IMR-90 (cell line): ENCODE measurements around the gene GALR1. TPM values are rescaled to one million over a fixed set of nuclear protein-coding genes. Genes with fewer than 3 reads are reported as not detected.

ENCODE experiments used
- ATAC-seq: fragments of 200-7000 bp; cut with Tn5 transposase; 2 replicates; pipeline ENCODE4 v1.9.1; 2020; ENCODE audit warnings: low read depth, mild to moderate bottlenecking, moderate library complexity
- BruUV-seq: library from RNA; stranded (reverse); fragments of 400-500 nt; replicated peaks from 2 replicates; lab custom pipeline; 2021; lab: Mats Ljungman, UMichigan
- CTCF ChIA-PET: fragments of 300-600 bp; formaldehyde crosslinking; extraction: SDS; loops from one replicate; lab custom pipeline; 2021; ENCODE audit warnings: antibody characterized with exemption; lab: Yijun Ruan, JAX
- POLR2A ChIA-PET: fragments of 300-600 bp; sonication (Branson Sonifier 250); formaldehyde crosslinking; loops from one replicate; lab custom pipeline; 2022; ENCODE audit warnings: antibody characterized with exemption; ENCODE audit not compliant: unreplicated experiment; lab: Charles Lee
- DNase-seq: peaks from one replicate; pipeline ENCODE4 v3.0.0; 2013
- H2AFZ ChIP-seq: replicated peaks from 2 replicates; pipeline ENCODE3; 2013; ENCODE audit warnings: low read length, mild to moderate bottlenecking; ENCODE audit not compliant: poor library complexity
- H2AK5ac ChIP-seq: 2 replicates; pipeline ENCODE4 v1.6.1; 2013; ENCODE audit warnings: low read depth, low read length, inconsistent platforms
- H2AK9ac ChIP-seq: replicated peaks from 2 replicates; pipeline ENCODE3; 2013; ENCODE audit warnings: mild to moderate bottlenecking, low read depth, low read length, moderate library complexity; ENCODE audit not compliant: poor library complexity
- H2BK120ac ChIP-seq: 2 replicates; pipeline ENCODE4 v1.6.1; 2013; ENCODE audit warnings: low read depth, low read length, inconsistent platforms
- H2BK15ac ChIP-seq: 3 replicates; pipeline ENCODE4 v1.6.1; 2013; ENCODE audit warnings: low read depth, low read length, inconsistent platforms
- H2BK20ac ChIP-seq: 2 replicates; pipeline ENCODE4 v1.6.1; 2013; ENCODE audit warnings: low read depth, mild to moderate bottlenecking, inconsistent platforms, low read length, moderate library complexity
- H2BK5ac ChIP-seq: 2 replicates; pipeline ENCODE4 v1.6.1; 2013; ENCODE audit warnings: mild to moderate bottlenecking, low read depth, low read length, inconsistent platforms; ENCODE audit not compliant: poor library complexity, severe bottlenecking
- H3K14ac ChIP-seq: replicated peaks from 2 replicates; pipeline ENCODE4 v1.6.1; 2013; ENCODE audit warnings: low read depth, low read length, inconsistent platforms
- H3K18ac ChIP-seq: 2 replicates; pipeline ENCODE4 v1.6.1; 2013; ENCODE audit warnings: low read depth, low read length, control low read depth
- H3K23ac ChIP-seq: 2 replicates; pipeline ENCODE4 v1.6.1; 2013; ENCODE audit warnings: low read depth, low read length, inconsistent platforms
- H3K27ac ChIP-seq: 2 replicates; pipeline ENCODE4 v1.5.1; 2013; ENCODE audit warnings: mild to moderate bottlenecking, control low read depth, low read length; ENCODE audit not compliant: insufficient read depth
- H3K27me3 ChIP-seq: 2 replicates; pipeline ENCODE4 v1.6.1; 2013; ENCODE audit warnings: low read length; ENCODE audit not compliant: control insufficient read depth, insufficient read depth
- H3K36me3 ChIP-seq: 2 replicates; pipeline ENCODE4 v1.6.1; 2013; ENCODE audit warnings: low read length, mixed read lengths; ENCODE audit not compliant: control insufficient read depth, insufficient read depth
- H3K4ac ChIP-seq: 2 replicates; pipeline ENCODE4 v1.6.1; 2013; ENCODE audit warnings: low read depth, low read length, inconsistent platforms
- H3K4me1 ChIP-seq: 2 replicates; pipeline ENCODE4 v1.6.1; 2013; ENCODE audit warnings: low read length, mixed read lengths; ENCODE audit not compliant: control insufficient read depth, insufficient read depth
- H3K4me2 ChIP-seq: 2 replicates; pipeline ENCODE4 v1.6.1; 2013; ENCODE audit warnings: low read depth, mild to moderate bottlenecking, control low read depth, low read length, moderate library complexity
- H3K4me3 ChIP-seq: 2 replicates; pipeline ENCODE4 v1.5.1; 2013; ENCODE audit warnings: low read depth, mild to moderate bottlenecking, control low read depth, low read length, moderate library complexity; ENCODE audit not compliant: insufficient read depth
- H3K56ac ChIP-seq: 2 replicates; pipeline ENCODE4 v1.6.1; 2013; ENCODE audit warnings: low read length, inconsistent platforms; ENCODE audit not compliant: insufficient read depth; ENCODE audit errors: extremely low read depth
- H3K79me1 ChIP-seq, 2 experiments: 2 replicates each; pipeline ENCODE4 v1.6.1; 2013; ENCODE audit warnings: low read length in 2 of 2, inconsistent platforms in 1 of 2, low read depth in 1 of 2
- H3K9ac ChIP-seq: 2 replicates; pipeline ENCODE4 v1.6.1; 2013; ENCODE audit warnings: low read depth, low read length, control low read depth
- H3K9me1 ChIP-seq: 2 replicates; pipeline ENCODE4 v1.6.1; 2013; ENCODE audit warnings: low read length, inconsistent platforms; ENCODE audit not compliant: insufficient read depth
- H3K9me3 ChIP-seq: 2 replicates; pipeline ENCODE4 v1.6.1; 2013; ENCODE audit warnings: low read length; ENCODE audit not compliant: control insufficient read depth, insufficient read depth
- H4K20me1 ChIP-seq: 2 replicates; pipeline ENCODE4 v1.6.1; 2013; ENCODE audit warnings: low read length, inconsistent platforms; ENCODE audit not compliant: insufficient read depth
- H4K5ac ChIP-seq: 2 replicates; pipeline ENCODE4 v1.6.1; 2013; ENCODE audit warnings: mild to moderate bottlenecking, low read depth, low read length, control low read depth
- H4K8ac ChIP-seq, 2 experiments: 2 replicates each; pipeline ENCODE4 v1.6.1; 2013; ENCODE audit warnings: low read depth in 2 of 2, low read length in 2 of 2, control low read depth in 1 of 2, inconsistent platforms in 1 of 2
- H4K91ac ChIP-seq: 2 replicates; pipeline ENCODE4 v1.6.1; 2013; ENCODE audit warnings: low read depth, low read length, inconsistent platforms; ENCODE audit not compliant: insufficient read depth
- BHLHE40 ChIP-seq: fragments of 150-350 bp; IDR thresholded peaks from 2 replicates; pipeline ENCODE4 v1.6.1; 2016; ENCODE audit warnings: mild to moderate bottlenecking, low read depth, low read length
- MAZ ChIP-seq: IDR thresholded peaks from 2 replicates; pipeline ENCODE4 v1.6.1; 2012; ENCODE audit warnings: low read depth, mild to moderate bottlenecking, low read length, improper control_type of control experiment, moderate library complexity, borderline replicate concordance
- POLR2A ChIP-seq: IDR thresholded peaks from 2 replicates; pipeline ENCODE4 v1.6.1; 2012; ENCODE audit warnings: mild to moderate bottlenecking, low read depth, low read length
- RAD21 ChIP-seq: IDR thresholded peaks from 2 replicates; pipeline ENCODE4 v1.6.1; 2012; ENCODE audit warnings: low read length, improper control_type of control experiment
- WGBS, 2 experiments: methylation state at CpG; one replicate each; pipeline versions ENCODE4 v1.1.5 to v1.1.7; 2013; ENCODE audit warnings: missing lambda C conversion rate in 2 of 2; ENCODE audit not compliant: insufficient read length in 1 of 2; ENCODE audit errors: extremely low coverage in 2 of 2; 5-methylcytosine and 5-hydroxymethylcytosine counted together
- dilution Hi-C: fragments of 300-500 bp; cut with HindIII; formaldehyde crosslinking; loops from one replicate; pipeline ENCODE4 v1.14.3; 2018; ENCODE audit warnings: low sequenced_read_pairs; ENCODE audit not compliant: unreplicated experiment
- in situ Hi-C: fragments of 300-500 bp; cut with MboI; formaldehyde crosslinking; loops from 3 replicates; pipeline ENCODE4 v1.14.3; 2019; ENCODE audit warnings: low sequenced_read_pairs, inconsistent platforms, mixed read lengths
- intact Hi-C: fragments of 100-400 bp; cut with micrococcal nuclease; formaldehyde crosslinking; loops from 2 replicates; pipeline ENCODE4 v1.10.0; 2022
- polyA plus RNA-seq, 3 experiments: library from polyadenylated mRNA; depleted of rRNA; stranded (reverse); fragments of >200 nt; gene quantifications; 2 replicates each; pipeline ENCODE4 v1.2.3, GENCODE V29; 2012; ENCODE audit warnings: low replicate concordance in 1 of 3
- total RNA-seq: library from RNA; depleted of rRNA; stranded (reverse); fragments of >200 nt; gene quantifications from 2 replicates; pipeline ENCODE4 v1.2.3, GENCODE V29; 2012

Gene GALR1
- total and polyA plus RNA-seq, 2 of the 4 experiments (the other 2 are of a cell fraction) = not detected

- Histone ChIP-seq H3K4me2 (no peak overlapping the region), H3K18ac (no peak overlapping the region), H2AFZ (no peak overlapping the region), H4K5ac (no peak overlapping the region), H3K9me1 (no peaks in the 10 kb centered on the region), H3K56ac (no peak overlapping the region), H3K4me1 (no peaks in the 10 kb centered on the region), H3K79me1 (no peaks in the 10 kb centered on the region), H2AK5ac (no peak overlapping the region), H2BK15ac (no peak overlapping the region), H4K20me1 (no peaks in the 10 kb centered on the region), H2BK20ac (no peak overlapping the region), H4K8ac (no peak overlapping the region), H3K4me3 (no peak overlapping the region), H2BK120ac (no peak overlapping the region), H3K9ac (no peak overlapping the region), H2AK9ac (no peak overlapping the region), H3K14ac (no peak overlapping the region), H2BK5ac (no peak overlapping the region), H3K27ac (no peak overlapping the region), H3K27me3 (no peaks in the 10 kb centered on the region), H3K9me3 (no peaks in the 10 kb centered on the region; the same call in 1 of the 2 replicates), H4K91ac (no peak overlapping the region), H3K36me3 (no peaks in the 10 kb centered on the region), H3K4ac (no peak overlapping the region), H3K23ac (no peak overlapping the region)
- POLR2A ChIA-PET = no interaction called here
- in situ Hi-C loops (no loop called here), intact Hi-C loops (no loop called here), dilution Hi-C loops (no loop called here)
- no peak for ATAC-seq
- 42% methylated on average over 2 of the region's 6 CpGs; no CpG with 5 or more reads in 1 of the 2 experiments for WGBS, 2 experiments
- TF ChIP-seq POLR2A (no peak), BHLHE40 (no peak), RAD21 (no peak), MAZ (no peak)
- CTCF ChIA-PET = no interaction called here
- BruUV-seq = no TSS peak
- no peak for DNase-seq
Observed at GRCh38 chr18:77267969-77268368, 18.3 kb downstream of the GALR1 start.
